ENCODE data around the gene PCDHA6. TPM values are rescaled to one million over a fixed set of nuclear protein-coding genes. Genes with fewer than 3 reads are reported as not detected.

PCDHA6 gene
- total and polyA plus RNA-seq, 2 of the 8 experiments (the other 6 are each of a cell fraction or from before 2014, with no cell fraction given) = 0.71 to 7.1 TPM

- no peak overlapping the region for H3K23ac ChIP-seq (ENCODE audit: insufficient read length)
- no peak overlapping the region for H2AK5ac ChIP-seq (ENCODE audit: low read depth, low read length)
- H3K79me1 ChIP-seq (ENCODE audit: low read depth, low read length) = no peaks in the 10 kb centered on the region
- no peak overlapping the region; the same call in 1 of the 2 replicates for H4K8ac ChIP-seq (ENCODE audit: extremely low read depth, insufficient read depth, low read length)
- H2BK15ac ChIP-seq (ENCODE audit: low read length) = no peak overlapping the region
- no peak overlapping the region for H2BK20ac ChIP-seq (ENCODE audit: low read length)
- H3K4me1 ChIP-seq (replicated peaks in 1 of 4; ENCODE audit: control insufficient read depth in 3 of 4, insufficient read depth in 4 of 4, low read length in 3 of 4) = no peaks in the 10 kb centered on the region
- peaks cover 0 to 13% (median 3%) of the 10 kb centered on the region in 4 experiments; a peak in 4 of 8 replicates for H3K36me3 ChIP-seq (ENCODE audit: control insufficient read depth in 2 of 4, insufficient read depth in 4 of 4, low read length in 3 of 4)
- H2BK120ac ChIP-seq (replicated peaks; ENCODE audit: low read depth, low read length) = no peak overlapping the region
- H3K27ac ChIP-seq (ENCODE audit: low read depth, low read length) = no peak overlapping the region
- H4K91ac ChIP-seq (replicated peaks; ENCODE audit: insufficient read length, low read length) = no peak overlapping the region
- no peak overlapping the region for H3K18ac ChIP-seq (ENCODE audit: extremely low read depth, low read length)
- no peak overlapping the region for H3K4me3 ChIP-seq (ENCODE audit: extremely low read depth in 1 of 4, insufficient read depth in 2 of 4, low read depth in 3 of 4, low read length in 4 of 4)
- H3K56ac ChIP-seq (replicated peaks; ENCODE audit: insufficient read length, low read depth, low read length) = no peak overlapping the region
- no peak overlapping the region for H3K14ac ChIP-seq (ENCODE audit: insufficient read length)
- H4K20me1 ChIP-seq (replicated peaks in 1 of 2; ENCODE audit: control insufficient read depth in 1 of 2, insufficient read depth in 2 of 2, low read length in 2 of 2) = no peaks in the 10 kb centered on the region
- DNase-seq (ENCODE audit: low read depth in 1 of 2, low spot score in 2 of 2) (no peak), FAIRE-seq (no peak)
- H3K27me3 ChIP-seq (replicated peaks in 1 of 4; ENCODE audit: control insufficient read depth in 3 of 4, extremely low read depth in 1 of 4, insufficient read depth in 3 of 4, low read length in 3 of 4) = no peaks in the 10 kb centered on the region
- ChIA-PET CTCF (ENCODE audit: partially characterized antibody) (interaction anchor here (0.6 to 8.1 kb wide), 15 partner anchors 8 to 448 kb away, joined by 3 to 122 read pairs (median 5); partner anchors contain the start of genes PCDHA12, PCDHA13, PCDHA4 and PCDHA7), POLR2A (ENCODE audit: partially characterized antibody) (interaction anchor here (1.4 kb wide), 1 partner anchor 188 kb away, joined by 4 read pairs; the partner anchor contains the start of gene PCDHB1)
- no peaks in the 10 kb centered on the region; a peak in 1 of 4 replicates for H3K79me2 ChIP-seq (ENCODE audit: control insufficient read depth in 1 of 2, insufficient read depth in 2 of 2, low read length in 2 of 2)
- WGBS, 2 experiments (ENCODE audit: extremely low coverage in 1 of 2, insufficient coverage in 1 of 2, insufficient read length in 1 of 2, insufficient replicate concordance in 2 of 2, low coverage in 1 of 2, low lambda C conversion rate in 2 of 2, missing lambda C conversion rate in 1 of 2) = 97% methylated on average over 73 of the region's 76 CpGs; no CpG with 5 or more reads in 1 of the 2 experiments
- peaks cover 11 to 20% of the 10 kb centered on the region in 2 experiments; a peak in 3 of 4 replicates for H3K9me3 ChIP-seq (ENCODE audit: insufficient read depth in 2 of 2, low read depth in 1 of 2, low read length in 1 of 2)
- H2AFZ ChIP-seq (ENCODE audit: low read length) = no peak overlapping the region
- H3K4me2 ChIP-seq (ENCODE audit: insufficient read depth in 1 of 2, low read depth in 2 of 2, low read length in 2 of 2) = no peak overlapping the region
- H2BK5ac ChIP-seq (ENCODE audit: low read depth, low read length) = no peak overlapping the region
- no peak overlapping the region for H4K5ac ChIP-seq (ENCODE audit: insufficient read length, low read depth, low read length)
- H3K9ac ChIP-seq (replicated peaks in 1 of 4; ENCODE audit: extremely low read depth in 1 of 4, low read depth in 3 of 4, low read length in 3 of 4) = no peak overlapping the region
- H2BK12ac ChIP-seq (ENCODE audit: low read depth, low read length) = no peak overlapping the region
- no peak overlapping the region for H3K4ac ChIP-seq (replicated peaks; ENCODE audit: insufficient read length, low read depth, low read length)
- H3K23me2 ChIP-seq (ENCODE audit: low read depth, low read length) = no peaks in the 10 kb centered on the region
- TF ChIP-seq CTCF (IDR thresholded peaks at IDR 0.05; ENCODE audit: control extremely low read depth in 1 of 3, insufficient read depth in 1 of 3, low read depth in 1 of 3, low read length in 3 of 3) = no peak
- no peak for TF ChIP-seq BACH1 (IDR thresholded peaks at IDR 0.05; ENCODE audit: low read length)
- no peak for TF ChIP-seq BCL11A (IDR thresholded peaks at IDR 0.05; ENCODE audit: low read depth in 2 of 2, low read length in 2 of 2)
- no peak for TF ChIP-seq EGR1 (IDR thresholded peaks at IDR 0.05; ENCODE audit: borderline replicate concordance, low read depth, low read length)
- no peak for TF ChIP-seq CREB1 (IDR thresholded peaks at IDR 0.05)
- no peak for TF ChIP-seq EZH2 (IDR thresholded peaks at IDR 0.05; ENCODE audit: low read depth, low read length, severe bottlenecking)
- TF ChIP-seq PHF8 (conservative IDR thresholded peaks at IDR 0.05; ENCODE audit: low read depth, low read length) = no peak
- no peak for TF ChIP-seq POU5F1 (IDR thresholded peaks at IDR 0.05; ENCODE audit: low read depth, low read length)
- TF ChIP-seq SP2 (IDR thresholded peaks at IDR 0.05; ENCODE audit: low read length) = no peak
- TF ChIP-seq POLR2AphosphoS5 (IDR thresholded peaks at IDR 0.05; ENCODE audit: low read depth, low read length) = no peak
These were observed 34.9 kb downstream of the PCDHA6 start for GRCh38 chr5:140862441-140863295.
